Glomerular visceral epithelial cell (primary cell): ENCODE results near the gene SCD.
A peak's percentile ranks its signal among the peaks of the same experiment; 100 is the strongest.

Source experiments
- DNase-seq: peaks from one replicate; pipeline ENCODE4 v3.0.0-alpha.2; 2016; ENCODE audit errors: extremely low spot score

Gene SCD

DNA sequence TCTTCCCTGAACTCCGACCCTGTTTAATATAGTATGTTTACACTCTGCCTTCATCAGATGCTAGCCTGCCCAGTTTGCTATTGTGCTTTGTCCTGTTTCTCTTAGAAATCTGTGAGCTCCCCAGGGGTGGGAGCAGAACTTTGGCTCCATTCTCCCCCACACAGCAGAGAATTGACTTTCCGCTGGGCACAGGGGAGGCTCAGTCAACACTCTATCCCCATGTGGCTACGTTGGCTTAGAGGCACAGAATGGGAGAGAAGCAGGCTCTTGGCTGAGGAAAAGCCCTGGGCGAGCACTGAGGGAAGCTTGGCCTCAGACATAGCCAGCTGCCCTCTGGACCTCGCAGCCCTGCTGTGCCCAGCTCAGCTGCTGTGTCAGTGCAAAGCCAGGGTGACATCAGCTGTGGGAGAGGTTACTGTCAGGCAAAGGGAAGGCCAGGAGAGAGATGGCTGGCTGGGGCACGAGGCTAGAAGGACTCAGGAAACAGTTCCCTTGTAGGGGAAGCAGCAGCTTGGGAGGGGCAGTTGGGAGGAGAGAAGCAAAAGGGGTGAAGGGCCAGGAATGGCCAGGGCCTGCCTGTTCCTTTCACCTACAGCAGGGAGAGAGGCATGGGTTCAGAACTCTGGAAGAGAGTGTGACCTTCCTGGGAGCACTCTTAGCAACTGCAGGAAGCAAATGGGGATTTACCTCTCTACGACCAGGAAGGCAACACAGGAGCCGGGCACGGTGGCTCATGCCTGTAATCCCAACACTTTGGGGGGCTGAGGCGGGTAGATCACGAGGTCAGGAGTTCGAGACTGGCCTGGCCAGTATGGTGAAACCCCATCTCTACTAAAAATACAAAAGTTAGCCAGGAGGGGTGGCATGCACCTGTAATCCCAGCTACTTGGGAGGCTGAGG is 5.8 kb upstream of the SCD start:
- no peak for DNase-seq

DNA sequence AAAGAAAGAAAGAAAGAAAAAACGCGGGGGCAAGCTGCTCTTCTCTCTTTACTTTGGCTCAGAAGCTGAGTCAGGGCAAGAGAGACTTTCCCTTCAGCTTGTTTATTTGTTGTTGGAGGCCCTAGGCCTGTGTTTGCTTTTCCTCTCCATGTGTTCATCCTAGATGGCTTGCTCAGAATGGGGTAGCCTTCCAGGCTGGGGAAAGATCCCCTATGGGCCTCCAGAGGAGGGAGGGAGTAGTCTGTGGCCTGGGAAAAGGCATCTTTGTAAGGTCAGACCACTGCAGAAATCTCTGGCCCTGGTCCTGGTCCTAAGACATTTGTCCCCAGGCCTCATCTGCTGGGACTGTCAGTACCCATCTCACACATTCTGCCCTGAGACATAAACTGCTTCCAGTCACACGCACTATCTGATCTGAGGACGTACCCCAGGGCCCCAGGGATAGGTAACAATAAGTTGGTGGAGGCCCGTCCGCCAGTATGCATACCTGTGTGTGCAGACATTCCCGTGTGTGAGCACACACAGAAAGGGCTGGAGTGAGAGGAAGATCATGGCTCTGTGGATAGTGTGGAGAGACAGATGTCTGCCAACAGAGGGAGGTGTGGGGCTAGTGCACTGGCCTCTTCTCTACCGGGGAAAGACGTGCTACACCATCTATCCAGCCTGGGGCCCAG is 4.9 kb upstream of the SCD start:
- DNase-seq: peak; percentile 65

DNA sequence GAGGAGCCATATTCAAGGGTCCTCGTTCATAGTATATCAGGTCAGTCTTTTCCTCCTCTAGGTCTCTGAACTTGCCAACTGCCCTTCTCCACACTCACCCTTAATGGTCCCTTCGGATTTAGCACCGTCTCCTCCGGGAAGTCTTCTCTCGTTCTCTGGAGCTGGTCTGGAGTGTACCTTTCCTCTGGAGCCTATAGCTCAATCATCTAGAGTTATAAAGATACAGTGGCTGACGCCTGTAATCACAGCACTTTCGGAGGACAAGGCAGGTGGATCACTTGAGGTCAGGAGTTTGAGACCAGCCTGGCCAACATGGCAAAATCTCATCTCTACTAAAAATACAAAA is 4.4 kb upstream of the SCD start:
- DNase-seq: no peak

DNA sequence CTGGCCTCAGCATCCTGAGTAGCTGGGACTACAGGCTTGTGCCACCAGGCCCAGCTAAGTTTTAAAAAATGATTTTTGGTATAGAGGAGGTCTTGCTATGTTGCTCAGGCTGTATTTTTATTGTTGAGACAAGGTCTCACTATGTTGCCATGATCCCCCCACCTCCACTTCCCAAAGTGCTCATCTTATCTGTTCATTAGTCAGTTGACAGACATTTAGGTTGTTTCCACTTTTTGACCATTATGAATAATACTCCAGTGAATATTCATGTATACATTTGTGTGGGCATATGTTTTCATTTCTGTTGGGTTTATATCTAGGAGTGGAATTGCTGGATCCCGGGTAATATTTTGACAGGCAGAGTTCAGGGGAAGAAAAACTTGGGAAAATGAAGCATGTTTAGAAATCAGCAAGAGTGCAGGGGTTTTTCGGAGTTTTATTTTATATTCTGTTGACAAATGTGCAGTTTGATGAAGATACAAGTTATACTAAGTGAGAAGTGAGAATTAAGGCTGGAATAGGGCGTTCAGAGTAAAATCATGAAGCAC is 2.7 kb upstream of the SCD start:
- no peak for DNase-seq

DNA sequence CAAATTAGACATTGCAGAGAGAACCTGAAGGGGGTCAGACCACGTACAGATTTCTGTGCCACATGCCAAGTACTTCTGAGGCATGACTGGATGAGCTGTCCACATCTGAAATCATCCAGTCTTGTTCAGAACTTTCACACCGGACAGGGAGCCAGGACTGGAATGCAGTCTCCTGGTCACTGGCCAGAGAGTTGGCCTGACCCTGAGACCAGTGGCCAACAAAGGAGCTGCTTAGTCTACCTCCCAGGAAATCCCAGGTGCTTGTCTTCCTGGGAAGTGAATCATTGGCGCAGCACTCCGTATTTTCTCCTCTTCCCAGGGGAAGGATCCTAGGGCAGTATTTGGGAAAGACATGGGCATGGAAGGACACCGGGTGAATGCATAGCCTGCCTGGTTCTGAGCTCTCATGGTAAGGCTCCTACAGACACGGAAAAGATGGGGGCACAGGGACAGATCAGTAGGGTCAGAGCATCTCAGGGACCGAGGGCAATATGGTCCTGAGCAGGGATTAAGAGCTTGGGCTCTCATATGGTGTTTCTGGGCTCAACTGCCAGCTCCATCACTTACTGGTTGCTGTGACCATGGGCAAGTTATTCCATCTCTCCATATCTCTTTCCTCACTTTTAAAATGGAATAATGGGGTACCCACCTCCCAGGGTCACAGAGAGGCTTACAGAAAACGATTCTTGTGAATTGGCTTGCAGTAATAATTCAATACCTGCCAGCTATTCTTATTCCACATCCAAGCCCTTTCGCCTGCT is 1.3 kb upstream of the SCD start:
- peak; percentile 79 for DNase-seq

DNA sequence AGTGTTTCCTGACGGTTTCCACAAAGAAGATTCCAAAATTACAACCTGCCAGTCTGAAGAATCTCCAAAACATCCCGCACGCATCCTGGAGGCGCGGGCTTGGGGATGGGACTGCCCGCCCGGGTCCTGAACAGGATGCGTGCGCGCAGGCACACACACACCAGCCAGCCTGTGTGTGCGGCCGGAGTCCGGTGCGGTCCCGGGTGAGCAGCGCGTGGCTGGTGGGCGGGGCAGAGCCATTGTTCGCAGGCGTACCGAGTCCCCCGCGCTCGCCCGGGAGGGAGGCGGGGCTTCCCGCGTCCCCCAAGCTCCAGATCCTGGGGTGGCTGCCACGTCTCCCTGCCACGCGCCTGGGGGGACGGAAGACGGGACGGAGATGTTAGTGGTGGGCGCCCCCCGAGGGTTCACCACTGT is 675 bp upstream of the SCD start:
- DNase-seq: peak; percentile 65

DNA sequence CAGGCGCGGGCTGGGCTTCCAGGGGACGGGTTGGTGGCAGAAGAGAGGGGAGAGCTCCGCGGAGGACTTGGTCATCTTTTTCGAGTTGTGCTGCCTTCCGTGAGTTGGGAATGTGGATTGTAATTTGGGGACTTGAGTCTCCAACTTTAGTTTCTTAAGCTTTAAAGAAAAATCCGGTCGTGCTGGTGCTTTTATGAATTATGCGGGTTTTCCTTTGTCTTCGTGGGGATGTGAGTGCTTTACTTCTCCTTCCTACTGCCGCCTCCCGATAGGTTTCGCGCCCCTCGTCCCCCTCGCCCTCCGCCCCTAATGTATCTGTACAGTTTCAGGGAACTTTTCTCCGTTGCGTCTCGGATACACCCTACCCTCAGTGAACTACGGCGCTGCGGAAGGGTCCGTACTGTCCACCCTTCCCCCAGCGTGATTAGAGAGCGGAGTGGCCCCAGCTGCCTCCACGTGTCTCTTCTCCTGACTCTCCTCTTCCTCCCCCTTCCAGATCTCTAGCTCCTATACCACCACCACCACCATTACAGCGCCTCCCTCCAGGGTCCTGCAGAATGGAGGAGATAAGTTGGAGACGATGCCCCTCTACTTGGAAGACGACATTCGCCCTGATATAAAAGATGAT is 649 bp downstream of the SCD start:
- no peak for DNase-seq

DNA sequence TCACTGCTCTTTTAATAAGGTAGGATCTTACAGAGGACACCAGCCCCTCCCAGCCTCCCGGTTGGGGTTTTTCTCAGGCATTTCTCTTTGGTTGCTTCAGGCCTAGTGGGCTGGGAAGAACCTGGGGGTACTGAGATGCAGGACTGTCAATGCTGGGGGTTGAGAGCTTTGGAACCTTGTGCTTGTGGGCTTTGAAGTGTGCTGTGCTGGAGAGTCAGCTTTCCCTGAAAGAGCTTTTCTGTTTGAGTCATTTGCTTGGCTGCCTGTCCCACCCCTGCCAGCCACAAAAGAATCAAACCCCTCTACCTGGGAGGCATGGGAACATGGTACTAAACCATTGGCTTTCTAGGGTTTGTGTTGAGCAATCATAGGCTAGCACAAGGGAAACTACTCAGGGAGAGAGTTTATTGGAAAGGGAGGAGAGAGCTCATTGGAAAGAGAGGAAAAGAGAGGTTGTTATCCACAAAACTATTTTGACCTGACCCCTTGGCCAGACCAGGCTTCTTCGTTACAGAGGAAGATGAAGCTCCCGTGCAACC is 1.4 kb downstream of the SCD start:
- DNase-seq: no peak

DNA sequence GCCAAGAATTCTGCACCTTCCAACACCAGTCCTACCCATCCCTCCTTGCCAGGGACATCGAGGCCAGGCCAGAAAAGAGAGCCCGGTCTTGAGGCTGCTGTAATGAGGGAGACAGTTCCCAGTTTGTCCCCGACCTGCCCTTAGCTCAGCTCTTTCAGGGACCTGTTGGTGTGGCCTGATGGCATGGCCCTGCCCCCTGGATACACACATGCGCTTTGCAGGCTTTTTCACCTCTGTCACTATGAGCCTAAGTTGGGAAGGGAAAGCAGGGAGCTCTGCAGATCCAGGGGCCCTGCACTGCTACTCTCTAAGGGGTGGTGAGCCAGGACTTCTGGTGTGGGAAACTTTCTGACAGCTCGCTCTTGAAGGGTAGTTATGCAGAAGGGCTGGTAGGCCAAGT is 2.1 kb downstream of the SCD start:
- DNase-seq: no peak

DNA sequence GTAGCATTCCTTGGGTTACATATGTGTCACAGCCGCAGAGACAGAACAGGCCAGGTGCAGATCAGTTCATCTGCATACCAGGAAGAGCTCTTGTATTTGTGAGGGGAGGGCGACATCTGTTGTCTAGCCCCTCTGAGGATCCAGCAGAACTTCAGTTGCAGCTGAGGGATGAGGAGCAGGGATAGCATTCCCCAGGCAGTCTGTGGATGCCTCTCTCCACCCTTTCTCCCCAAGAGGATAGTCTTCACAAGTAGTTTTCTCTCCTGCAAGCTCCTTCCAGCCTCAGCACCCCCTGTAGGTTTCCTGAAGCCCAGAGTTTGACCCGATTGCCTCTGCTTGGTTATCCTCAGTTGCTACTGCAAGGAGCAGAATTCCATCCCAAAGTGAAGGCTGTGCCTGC is 2.6 kb downstream of the SCD start:
- no peak for DNase-seq

DNA sequence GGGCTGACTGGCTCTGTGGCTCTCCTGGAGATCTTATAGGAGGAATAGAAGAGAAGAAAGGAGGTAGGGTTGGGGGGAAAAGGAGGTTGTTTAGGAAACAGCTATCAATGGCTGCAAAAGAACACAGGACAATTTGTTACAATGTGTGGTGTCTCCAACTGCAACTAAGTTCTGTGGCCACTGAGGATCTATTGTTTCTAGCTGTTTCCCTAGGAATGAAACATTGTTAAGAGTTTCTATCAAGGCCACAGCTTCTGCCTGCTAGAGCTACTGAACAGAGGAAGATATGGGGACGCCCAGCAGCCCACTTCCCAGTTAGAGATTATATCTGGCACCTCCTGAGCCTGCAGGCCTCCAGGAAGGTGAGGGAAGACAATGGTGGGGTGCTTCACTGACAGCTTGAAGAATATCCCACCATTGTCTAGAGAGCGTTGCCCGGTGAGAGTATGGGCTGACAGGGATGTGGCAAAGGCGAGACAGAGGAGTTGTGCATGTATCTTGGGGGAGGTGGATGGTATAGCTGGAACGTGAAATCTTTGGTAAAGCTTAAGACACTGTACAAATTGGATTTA is 4.0 kb downstream of the SCD start:
- DNase-seq: no peak

DNA sequence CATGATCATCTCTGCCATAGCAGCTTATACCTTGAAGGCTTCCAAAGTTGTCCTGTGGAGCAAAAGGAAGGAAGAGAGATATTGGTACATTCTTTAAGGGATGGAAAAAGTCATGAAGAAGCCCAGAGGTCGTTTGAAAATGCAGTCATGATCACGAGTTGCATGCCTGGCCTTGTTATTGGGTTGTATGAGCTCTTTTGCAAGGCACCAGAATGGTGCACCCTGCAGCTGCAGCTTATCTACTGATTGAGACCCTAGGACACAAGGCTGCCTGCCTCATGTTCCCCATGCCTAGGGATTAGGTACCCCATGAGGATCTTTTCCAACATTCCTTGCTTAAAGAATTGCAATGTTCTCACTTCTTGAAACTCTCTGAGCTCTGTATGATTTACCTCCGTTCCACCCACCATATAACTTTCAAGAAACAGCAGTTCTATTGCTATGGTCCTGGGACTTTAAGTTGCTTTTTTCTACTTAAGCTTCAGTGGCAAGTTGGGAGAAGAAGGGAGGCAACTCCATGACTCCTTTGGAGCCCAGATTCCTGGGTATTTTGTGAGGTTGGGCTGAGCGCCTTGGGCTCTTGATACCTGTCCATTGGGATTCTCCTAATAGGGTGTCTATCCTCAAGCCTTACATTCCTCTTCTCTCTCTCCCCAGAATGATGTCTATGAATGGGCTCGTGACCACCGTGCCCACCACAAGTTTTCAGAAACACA is 6.9 kb downstream of the SCD start:
- DNase-seq: no peak

DNA sequence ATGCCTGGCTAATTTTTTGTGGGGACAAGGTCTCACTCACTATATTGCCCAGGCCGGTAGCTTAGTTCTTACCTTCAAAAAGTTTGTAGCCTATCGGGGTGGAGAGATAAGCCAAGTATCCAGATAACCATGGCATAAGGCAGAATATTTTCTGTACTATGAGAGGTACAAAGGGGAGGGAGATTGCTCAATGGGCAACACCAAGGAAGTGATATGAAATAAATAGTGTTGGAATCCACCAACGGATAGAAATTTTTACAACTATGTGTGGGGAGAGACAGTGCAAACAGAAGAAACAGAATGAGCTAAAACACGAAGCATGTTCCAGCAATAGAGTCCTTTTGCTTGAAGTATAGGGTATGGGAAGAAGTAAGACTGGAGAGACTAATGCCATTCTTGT is 8.1 kb downstream of the SCD start:
- no peak for DNase-seq

DNA sequence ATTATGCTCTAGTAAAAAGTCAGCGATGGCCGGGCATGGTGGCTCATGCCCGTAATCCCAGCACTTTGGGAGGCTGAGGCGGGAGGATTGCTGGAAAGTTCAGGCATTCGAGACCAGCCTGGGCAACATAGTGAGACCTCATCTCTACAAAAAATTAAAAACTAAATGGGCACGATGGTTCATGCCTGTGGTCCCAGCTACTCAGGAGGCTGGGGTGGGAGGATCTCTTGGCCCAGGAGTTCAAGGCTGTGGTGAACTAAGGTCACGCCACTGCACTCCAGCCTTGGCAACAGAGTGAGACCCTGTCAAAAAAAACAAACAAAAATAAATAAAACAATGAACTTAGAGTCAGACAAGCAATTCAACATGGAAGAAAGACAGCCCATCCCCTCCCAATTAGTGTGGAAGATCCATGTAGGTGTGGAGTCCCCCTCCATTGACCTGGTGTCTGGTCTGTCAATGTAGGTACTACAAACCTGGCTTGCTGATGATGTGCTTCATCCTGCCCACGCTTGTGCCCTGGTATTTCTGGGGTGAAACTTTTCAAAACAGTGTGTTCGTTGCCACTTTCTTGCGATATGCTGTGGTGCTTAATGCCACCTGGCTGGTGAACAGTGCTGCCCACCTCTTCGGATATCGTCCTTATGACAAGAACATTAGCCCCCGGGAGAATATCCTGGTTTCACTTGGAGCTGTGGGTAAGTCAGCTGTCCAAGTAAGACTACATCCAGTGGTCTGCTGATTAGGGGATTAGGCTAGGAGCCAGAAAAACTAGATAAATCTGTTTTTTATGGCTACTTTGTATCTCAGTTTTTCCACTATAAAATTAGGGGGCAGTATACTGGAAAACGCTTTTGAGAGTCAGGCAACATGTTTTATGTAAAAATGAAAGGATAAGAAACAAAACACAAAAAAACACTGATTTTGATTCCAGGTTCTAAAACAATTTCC is 9.3 kb downstream of the SCD start:
- DNase-seq: no peak

DNA sequence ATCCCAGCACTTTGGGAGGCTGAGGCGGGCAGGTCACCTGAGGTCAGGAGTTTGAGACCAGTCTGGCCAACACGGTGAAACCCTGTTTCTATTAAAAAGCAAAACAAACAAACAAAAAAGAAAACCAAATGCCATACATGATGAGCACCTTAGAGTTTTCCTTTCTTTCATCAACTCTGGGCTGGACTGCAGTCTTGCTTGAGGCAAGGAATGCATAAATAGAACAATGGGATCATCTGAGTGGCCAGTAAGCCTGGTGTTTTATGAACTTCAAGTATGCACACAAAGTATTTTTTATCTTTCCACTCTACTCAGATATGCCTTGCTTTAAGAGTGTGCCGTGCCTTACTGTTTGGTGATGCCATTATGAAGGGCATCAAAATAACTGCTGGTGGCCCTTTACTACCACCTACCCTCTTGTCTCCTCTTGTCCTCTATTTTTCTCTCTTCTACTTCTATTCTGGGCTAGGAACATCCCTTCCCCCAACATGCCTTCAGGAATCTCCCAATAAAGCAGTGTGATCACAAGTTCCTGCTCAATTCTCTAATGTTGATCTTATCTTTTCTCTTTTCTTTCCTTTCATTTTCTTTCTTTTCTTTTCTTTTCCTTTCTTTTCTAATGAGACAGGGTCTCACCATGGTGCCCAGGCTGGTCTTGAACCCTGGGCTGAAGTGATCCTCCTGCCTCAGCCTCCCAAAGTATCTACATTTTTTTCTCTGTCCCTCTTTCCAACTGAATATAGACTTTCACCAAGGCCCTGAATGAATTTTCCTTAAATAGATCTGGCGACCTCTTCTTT is 10.2 kb downstream of the SCD start:
- DNase-seq: no peak

DNA sequence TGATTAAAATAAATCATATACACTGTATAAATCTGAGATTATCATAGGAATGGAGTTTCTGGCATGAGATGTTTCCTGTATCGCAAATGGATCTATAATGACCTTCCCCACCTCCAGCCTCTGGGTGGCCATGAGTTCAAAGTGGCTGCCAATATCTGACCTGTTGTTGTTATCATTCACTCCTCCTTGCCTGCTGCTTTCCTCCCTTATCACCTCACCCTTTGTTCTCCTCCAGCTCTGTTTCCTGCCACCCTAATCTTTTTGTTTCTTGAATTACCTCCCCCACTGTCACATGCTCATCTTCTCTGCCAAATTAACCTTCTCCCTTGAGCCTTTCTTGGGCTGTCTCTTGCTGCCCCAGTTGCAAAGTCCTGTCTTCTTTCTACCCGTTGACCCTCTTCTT is 12.0 kb downstream of the SCD start:
- no peak for DNase-seq

DNA sequence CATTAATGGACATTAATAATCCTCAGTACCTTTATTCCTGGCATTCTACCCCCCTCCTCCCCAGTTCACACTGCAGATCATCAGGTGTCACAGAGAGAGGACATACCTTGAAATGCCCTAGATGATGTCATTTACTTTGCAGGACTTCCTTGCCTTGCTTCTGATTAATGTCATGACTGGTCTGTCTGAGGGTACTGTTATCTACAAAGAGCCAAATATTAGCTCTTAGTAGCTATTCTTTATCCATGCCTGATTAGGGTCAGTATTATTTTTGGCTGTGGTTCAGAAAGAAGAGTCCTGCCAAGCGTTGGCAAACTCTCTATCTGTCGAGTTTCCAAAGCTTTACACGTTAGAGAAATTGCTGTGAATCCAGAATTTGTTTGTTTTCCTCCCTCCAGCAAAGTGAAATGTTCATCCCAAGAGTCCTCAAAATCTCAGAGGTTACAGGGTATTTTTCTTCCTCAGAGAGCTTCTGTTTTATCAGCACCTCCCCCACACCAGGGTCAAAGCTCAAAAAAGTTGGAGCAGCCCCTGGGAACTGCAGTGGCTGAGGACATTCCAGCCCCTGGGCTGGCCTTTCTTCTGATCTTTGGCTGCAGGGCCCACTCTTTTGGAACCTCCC is 12.6 kb downstream of the SCD start:
- no peak for DNase-seq

DNA sequence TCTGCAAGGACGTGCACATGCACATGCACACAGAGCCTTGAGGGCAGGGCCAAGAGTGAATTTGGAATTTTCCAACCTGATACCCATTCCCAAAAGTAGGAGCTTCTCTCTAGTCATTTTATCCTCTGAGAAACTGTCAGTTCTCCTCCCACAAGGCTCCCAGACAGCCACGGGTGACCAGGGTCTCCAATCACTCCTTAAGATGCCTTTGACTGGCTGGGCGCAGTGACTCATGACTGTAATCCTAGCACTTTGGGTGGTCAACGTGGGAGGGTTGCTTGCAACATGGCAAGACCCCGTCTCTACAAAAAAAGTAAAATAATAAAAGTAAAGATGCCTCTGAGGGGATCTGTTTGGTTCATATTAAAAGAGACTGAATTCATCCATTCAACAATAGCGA is 13.2 kb downstream of the SCD start:
- DNase-seq: no peak
